Testis (tissue), 2 donors: ENCODE results near the gene GPRC5C.

ENCODE experiments used
- POLR2A ChIP-seq: fragments of 450-650 bp; IDR thresholded peaks from one replicate; pipeline ENCODE4 v1.6.1; 2017; ENCODE audit warnings: antibody characterized with exemption, mild to moderate bottlenecking, moderate library complexity
- TF ChIP-seq, protein P1 (sequence below), 3 experiments: fragments of 450-650 bp in 2 of 3; fragments of 200-600 bp in 1 of 3; sonication (generic) in 1 of 3; IDR thresholded peaks; one replicate each; pipeline ENCODE4 v1.5.1; 2016 to 2019; ENCODE audit warnings: antibody characterized with exemption in 3 of 3, mild to moderate bottlenecking in 2 of 3, moderate library complexity in 1 of 3

DNA sequence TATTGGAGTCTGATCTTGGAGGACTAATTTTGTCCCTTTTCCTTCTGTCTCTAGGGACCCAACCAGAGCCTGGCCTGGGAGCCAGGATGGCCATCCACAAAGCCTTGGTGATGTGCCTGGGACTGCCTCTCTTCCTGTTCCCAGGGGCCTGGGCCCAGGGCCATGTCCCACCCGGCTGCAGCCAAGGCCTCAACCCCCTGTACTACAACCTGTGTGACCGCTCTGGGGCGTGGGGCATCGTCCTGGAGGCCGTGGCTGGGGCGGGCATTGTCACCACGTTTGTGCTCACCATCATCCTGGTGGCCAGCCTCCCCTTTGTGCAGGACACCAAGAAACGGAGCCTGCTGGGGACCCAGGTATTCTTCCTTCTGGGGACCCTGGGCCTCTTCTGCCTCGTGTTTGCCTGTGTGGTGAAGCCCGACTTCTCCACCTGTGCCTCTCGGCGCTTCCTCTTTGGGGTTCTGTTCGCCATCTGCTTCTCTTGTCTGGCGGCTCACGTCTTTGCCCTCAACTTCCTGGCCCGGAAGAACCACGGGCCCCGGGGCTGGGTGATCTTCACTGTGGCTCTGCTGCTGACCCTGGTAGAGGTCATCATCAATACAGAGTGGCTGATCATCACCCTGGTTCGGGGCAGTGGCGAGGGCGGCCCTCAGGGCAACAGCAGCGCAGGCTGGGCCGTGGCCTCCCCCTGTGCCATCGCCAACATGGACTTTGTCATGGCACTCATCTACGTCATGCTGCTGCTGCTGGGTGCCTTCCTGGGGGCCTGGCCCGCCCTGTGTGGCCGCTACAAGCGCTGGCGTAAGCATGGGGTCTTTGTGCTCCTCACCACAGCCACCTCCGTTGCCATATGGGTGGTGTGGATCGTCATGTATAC is 8.0 kb downstream of the GPRC5C start:
- TF ChIP-seq, protein P1, sequence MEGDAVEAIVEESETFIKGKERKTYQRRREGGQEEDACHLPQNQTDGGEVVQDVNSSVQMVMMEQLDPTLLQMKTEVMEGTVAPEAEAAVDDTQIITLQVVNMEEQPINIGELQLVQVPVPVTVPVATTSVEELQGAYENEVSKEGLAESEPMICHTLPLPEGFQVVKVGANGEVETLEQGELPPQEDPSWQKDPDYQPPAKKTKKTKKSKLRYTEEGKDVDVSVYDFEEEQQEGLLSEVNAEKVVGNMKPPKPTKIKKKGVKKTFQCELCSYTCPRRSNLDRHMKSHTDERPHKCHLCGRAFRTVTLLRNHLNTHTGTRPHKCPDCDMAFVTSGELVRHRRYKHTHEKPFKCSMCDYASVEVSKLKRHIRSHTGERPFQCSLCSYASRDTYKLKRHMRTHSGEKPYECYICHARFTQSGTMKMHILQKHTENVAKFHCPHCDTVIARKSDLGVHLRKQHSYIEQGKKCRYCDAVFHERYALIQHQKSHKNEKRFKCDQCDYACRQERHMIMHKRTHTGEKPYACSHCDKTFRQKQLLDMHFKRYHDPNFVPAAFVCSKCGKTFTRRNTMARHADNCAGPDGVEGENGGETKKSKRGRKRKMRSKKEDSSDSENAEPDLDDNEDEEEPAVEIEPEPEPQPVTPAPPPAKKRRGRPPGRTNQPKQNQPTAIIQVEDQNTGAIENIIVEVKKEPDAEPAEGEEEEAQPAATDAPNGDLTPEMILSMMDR (IDR thresholded peaks at IDR 0.05), result no peak
- no peak for TF ChIP-seq POLR2A
